ENCODE results near the gene PCSK2.

PCSK2 gene

GRCh38 chr20:17326096-17326495, 99.3 kb downstream of the PCSK2 start:
- H3K4me3 ChIP-seq (ENCODE audit: low read depth, low read length) = no peak overlapping the region
- H3K27me3 ChIP-seq (ENCODE audit: insufficient read depth, low read depth, severe bottlenecking) = no peaks in the 10 kb centered on the region
- DNase-seq = no peak
- TF ChIP-seq CTCF (IDR thresholded peaks at IDR 0.05; ENCODE audit: low read depth, low read length) = no peak
- no peaks in the 10 kb centered on the region for H3K9me3 ChIP-seq (ENCODE audit: severe bottlenecking)
- H3K27ac ChIP-seq = no peak overlapping the region
- H3K36me3 ChIP-seq = peaks cover 8% of the 10 kb centered on the region

- H3K27me3 ChIP-seq (ENCODE audit: insufficient read depth, low read depth, severe bottlenecking) = no peaks in the 10 kb centered on the region
- no peak for DNase-seq
- no peaks in the 10 kb centered on the region for H3K9me3 ChIP-seq (ENCODE audit: severe bottlenecking)
These were observed 100.6 kb downstream of the PCSK2 start for GRCh38 chr20:17327185-17328148.

GRCh38 chr20:17334932-17335331, 108.1 kb downstream of the PCSK2 start:
- Histone ChIP-seq H3K4me3 (ENCODE audit: low read depth, low read length) (no peak overlapping the region), H3K27me3 (ENCODE audit: insufficient read depth, low read depth, severe bottlenecking) (no peaks in the 10 kb centered on the region), H3K9me3 (ENCODE audit: severe bottlenecking) (no peaks in the 10 kb centered on the region), H3K27ac (no peak overlapping the region), H3K36me3 (peaks cover 22% of the 10 kb centered on the region)
- no peak for TF ChIP-seq CTCF (IDR thresholded peaks at IDR 0.05; ENCODE audit: low read depth, low read length)
- DNase-seq = no peak

More at GRCh38 chr20:17327185-17328148, 100.6 kb downstream of the PCSK2 start:
- Histone ChIP-seq H3K4me3 (ENCODE audit: low read depth, low read length) (no peak overlapping the region), H3K27ac (no peak overlapping the region), H3K36me3 (peaks cover 12% of the 10 kb centered on the region)
- no peak for TF ChIP-seq CTCF (IDR thresholded peaks at IDR 0.05; ENCODE audit: low read depth, low read length)

- DNase-seq = no peak
- Histone ChIP-seq H3K4me3 (ENCODE audit: low read depth, low read length) (no peak overlapping the region), H3K9me3 (ENCODE audit: severe bottlenecking) (no peaks in the 10 kb centered on the region), H3K36me3 (peaks cover 20% of the 10 kb centered on the region), H3K27ac (no peak overlapping the region), H3K27me3 (ENCODE audit: insufficient read depth, low read depth, severe bottlenecking) (no peaks in the 10 kb centered on the region)
- no peak for TF ChIP-seq CTCF (IDR thresholded peaks at IDR 0.05; ENCODE audit: low read depth, low read length)
These were observed 112.2 kb downstream of the PCSK2 start for GRCh38 chr20:17339000-17339399.

GRCh38 chr20:17343091-17343490, 116.3 kb downstream of the PCSK2 start:
- no peak for DNase-seq
- no peak for TF ChIP-seq CTCF (IDR thresholded peaks at IDR 0.05; ENCODE audit: low read depth, low read length)
- H3K4me3 ChIP-seq (ENCODE audit: low read depth, low read length) = no peak overlapping the region
- H3K36me3 ChIP-seq = peaks cover 13% of the 10 kb centered on the region
- no peak overlapping the region for H3K27ac ChIP-seq
- no peaks in the 10 kb centered on the region for H3K27me3 ChIP-seq (ENCODE audit: insufficient read depth, low read depth, severe bottlenecking)
- H3K9me3 ChIP-seq (ENCODE audit: severe bottlenecking) = no peaks in the 10 kb centered on the region
